HepG2 (cell line): ENCODE measurements around the gene MITF. TPM values are rescaled to one million over a fixed set of nuclear protein-coding genes. Genes with fewer than 3 reads are reported as not detected.

Experiments used
- ATAC-seq: fragments of 200-7000 bp; cut with Tn5 transposase; 3 replicates; pipeline ENCODE4 v1.9.1; 2020; ENCODE audit warnings: mild to moderate bottlenecking, moderate library complexity
- BruUV-seq: library from RNA; stranded (reverse); fragments of 400-500 nt; replicated peaks from 2 replicates; lab custom pipeline; 2021; lab: Mats Ljungman, UMichigan
- CTCF ChIA-PET: fragments of 300-600 bp; formaldehyde crosslinking; extraction: SDS; loops from one replicate; lab custom pipeline; 2021; ENCODE audit warnings: low total read pairs, inconsistent platforms, low intra/inter-chr PET ratio; lab: Yijun Ruan, JAX
- POLR2A ChIA-PET: fragments of 350-600 bp; sonication (Branson Sonifier 250); formaldehyde crosslinking; loops from one replicate; lab custom pipeline; 2020; ENCODE audit warnings: antibody characterized with exemption, inconsistent platforms; lab: Yijun Ruan, JAX
- DNase-seq: peaks from one replicate; pipeline ENCODE4 v3.0.0-alpha.2; 2015; ENCODE audit warnings: low spot score
- FAIRE-seq: peaks from 3 replicates; lab custom pipeline; 2011; peaks lifted over from hg19 to GRCh38; lab: Jason Lieb, UNC
- H2AFZ ChIP-seq: one replicate; pipeline ENCODE4 v1.6.1; 2011; ENCODE audit warnings: low read length, inconsistent platforms
- H3K27ac ChIP-seq: fragments of 300-600 bp; 3 replicates; pipeline ENCODE4 v1.8.0; 2011; ENCODE audit warnings: mixed run types, mild to moderate bottlenecking, mixed read lengths, low read length, inconsistent platforms; ENCODE audit not compliant: insufficient read depth; ENCODE audit errors: extremely low read length
- H3K27me3 ChIP-seq, 2 experiments: fragments of 200-600 bp in 1 of 2; 2 replicates in 1 of 2; 3 replicates in 1 of 2; pipeline versions ENCODE4 v1.6.0 to v1.8.0; 2011; ENCODE audit warnings: low read length in 2 of 2, mild to moderate bottlenecking in 2 of 2, moderate library complexity in 2 of 2, inconsistent platforms in 1 of 2; ENCODE audit not compliant: insufficient read depth in 2 of 2, control insufficient read depth in 1 of 2
- H3K36me3 ChIP-seq, 2 experiments: fragments of 200-600 bp in 1 of 2; replicated peaks in 1 of 2; 2 replicates in 1 of 2; 3 replicates in 1 of 2; pipeline versions ENCODE4 v1.5.1 to v1.8.0; 2011; ENCODE audit warnings: low read length in 2 of 2, inconsistent platforms in 1 of 2; ENCODE audit not compliant: insufficient read depth in 2 of 2, control insufficient read depth in 1 of 2
- H3K4me1 ChIP-seq: 2 replicates; pipeline ENCODE4 v1.5.1; 2012; ENCODE audit warnings: low read length, inconsistent platforms; ENCODE audit not compliant: insufficient read depth
- H3K4me2 ChIP-seq: 2 replicates; pipeline ENCODE4 v1.6.0; 2011; ENCODE audit warnings: low read depth, low read length, inconsistent platforms
- H3K4me3 ChIP-seq, 3 experiments: fragments of 200-600 bp in 1 of 3; sonication (generic), shearing (Covaris generic) in 1 of 3; replicated peaks in 1 of 3; 2 replicates each; pipeline ENCODE4 v1.5.1; 2011 to 2016; ENCODE audit warnings: low read length in 3 of 3, inconsistent platforms in 2 of 3, low read depth in 2 of 3, mild to moderate bottlenecking in 2 of 3, control low read depth in 1 of 3, mixed read lengths in 1 of 3; ENCODE audit not compliant: insufficient read depth in 1 of 3
- H3K79me2 ChIP-seq: one replicate; pipeline ENCODE4 v1.6.1; 2011; ENCODE audit warnings: low read length, inconsistent platforms; ENCODE audit not compliant: insufficient read depth
- H3K9ac ChIP-seq: 2 replicates; pipeline ENCODE4 v1.6.0; 2011; ENCODE audit warnings: mild to moderate bottlenecking, low read depth, low read length, inconsistent platforms; ENCODE audit not compliant: insufficient read depth
- H3K9me3 ChIP-seq: 2 replicates; pipeline ENCODE4 v1.5.1; 2012; ENCODE audit warnings: mild to moderate bottlenecking, low read length
- H4K20me1 ChIP-seq: 2 replicates; pipeline ENCODE4 v1.6.0; 2011; ENCODE audit warnings: inconsistent platforms, mild to moderate bottlenecking, low read length, moderate library complexity; ENCODE audit not compliant: insufficient read depth
- CREM ChIP-seq, 2 experiments: sonication (generic) in 1 of 2; formaldehyde crosslinking in 1 of 2; IDR thresholded peaks; 2 replicates each; pipeline versions ENCODE4 v1.4.0 to v1.6.1; 2016 to 2020; ENCODE audit warnings: antibody characterized with exemption in 1 of 2, mild to moderate bottlenecking in 1 of 2, missing genetic modification reagents in 1 of 2
- ELF3 ChIP-seq: IDR thresholded peaks from 2 replicates; pipeline ENCODE4 v1.6.1; 2016; ENCODE audit warnings: missing genetic modification reagents, missing compliant biosample characterization
- HNF4G ChIP-seq, 2 experiments: sonication (generic) in 1 of 2; formaldehyde crosslinking in 1 of 2; IDR thresholded peaks; 2 replicates each; pipeline versions ENCODE4 v1.4.0 to v1.6.1; 2011 to 2020; ENCODE audit warnings: borderline replicate concordance in 2 of 2, low read depth in 2 of 2, mild to moderate bottlenecking in 2 of 2, low read length in 1 of 2, missing genetic modification reagents in 1 of 2, moderate library complexity in 1 of 2
- MED8 ChIP-seq: sonication (generic); formaldehyde crosslinking; IDR thresholded peaks from 2 replicates; pipeline ENCODE4 v1.8.1; 2023; ENCODE audit warnings: mild to moderate bottlenecking, missing genetic modification reagents; ENCODE audit not compliant: insufficient replicate concordance
- PCBP2 ChIP-seq: fragments of 200-400 bp; formaldehyde crosslinking; optimal IDR thresholded peaks from 2 replicates; pipeline ENCODE3; 2018; ENCODE audit warnings: low read length, low read depth; ENCODE audit not compliant: poor library complexity, severe bottlenecking
- POGZ ChIP-seq: sonication (generic); formaldehyde crosslinking; IDR thresholded peaks from 2 replicates; pipeline ENCODE4 v1.4.0; 2020; ENCODE audit warnings: mild to moderate bottlenecking, missing genetic modification reagents
- POLR2AphosphoS5 ChIP-seq: IDR thresholded peaks from 2 replicates; pipeline ENCODE4 v1.6.1; 2012; ENCODE audit warnings: low read depth, low read length
- PRMT3 ChIP-seq: sonication (generic); formaldehyde crosslinking; IDR thresholded peaks from 2 replicates; pipeline ENCODE4 v1.8.1; 2022; ENCODE audit warnings: low read depth, mild to moderate bottlenecking, moderate library complexity, missing genetic modification reagents, borderline replicate concordance
- SRSF1 ChIP-seq: fragments of 200-400 bp; formaldehyde crosslinking; optimal IDR thresholded peaks from 2 replicates; pipeline ENCODE3; 2017; ENCODE audit warnings: mild to moderate bottlenecking, low read depth, low read length, moderate library complexity
- SYNCRIP ChIP-seq: fragments of 200-400 bp; formaldehyde crosslinking; IDR thresholded peaks from 2 replicates; pipeline ENCODE4 v1.6.1; 2018; ENCODE audit warnings: mild to moderate bottlenecking, low read depth, low read length; ENCODE audit not compliant: insufficient read depth
- ZFP1 ChIP-seq: IDR thresholded peaks from 2 replicates; pipeline ENCODE4 v1.6.1; 2016
- ZNF138 ChIP-seq: sonication (generic); formaldehyde crosslinking; IDR thresholded peaks from 2 replicates; pipeline ENCODE4 v1.5.0; 2020; ENCODE audit warnings: mild to moderate bottlenecking, low read depth, missing genetic modification reagents
- ZNF577 ChIP-seq: sonication (generic); formaldehyde crosslinking; IDR thresholded peaks from 2 replicates; pipeline ENCODE4 v1.4.0; 2020; ENCODE audit warnings: mild to moderate bottlenecking, low read depth, missing genetic modification reagents, borderline replicate concordance
- WGBS: methylation state at CpG from one replicate; pipeline ENCODE4 v1.1.6; 2017; ENCODE audit warnings: low lambda C conversion rate; 5-methylcytosine and 5-hydroxymethylcytosine counted together
- in situ Hi-C: cut with HindIII; loops from 2 replicates; pipeline ENCODE4 v1.10.0; 2017; ENCODE audit warnings: low pct_unique_long_range_greater_than_20kb; ENCODE audit not compliant: extremely low pct_ligation_motif_present
- intact Hi-C: fragments of 100-400 bp; cut with micrococcal nuclease; formaldehyde crosslinking; loops from one replicate; pipeline ENCODE4 v1.10.0; 2022; ENCODE audit not compliant: unreplicated experiment
- polyA plus RNA-seq, 8 experiments: library from polyadenylated mRNA; depleted of rRNA in 3 of 8; stranded (reverse) in 7 of 8; unstranded in 1 of 8; fragments of >200 nt; fragmentation: Illumina TruSeq in 4 of 8; extraction: Trizol in 4 of 8; gene quantifications; 2 replicates each; pipeline versions ENCODE4 v1.2.1 to v1.2.3, GENCODE V29; 2011 to 2016; ENCODE audit warnings: low read depth in 4 of 8, missing spikeins in 1 of 8, mixed read lengths in 1 of 8; ENCODE audit not compliant: insufficient read depth in 1 of 8
- total RNA-seq, 5 experiments: library from RNA; depleted of rRNA; stranded (reverse); fragments of >200 nt; fragmentation: Illumina TruSeq; extraction: Trizol; gene quantifications; 2 replicates each; pipeline ENCODE4 v1.2.3, GENCODE V29; 2016; ENCODE audit warnings: low read depth in 1 of 5
- TF ChIP-seq, protein P1 (sequence below): sonication (generic); formaldehyde crosslinking; IDR thresholded peaks from 2 replicates; pipeline ENCODE4 v1.4.0; 2020; ENCODE audit warnings: missing genetic modification reagents, mild to moderate bottlenecking, borderline replicate concordance

Gene MITF
- total and polyA plus RNA-seq, 2 of the 13 experiments (the other 11 are each of a cell fraction or from before 2014, with no cell fraction given) = 0.12 to 0.38 TPM

DNA sequence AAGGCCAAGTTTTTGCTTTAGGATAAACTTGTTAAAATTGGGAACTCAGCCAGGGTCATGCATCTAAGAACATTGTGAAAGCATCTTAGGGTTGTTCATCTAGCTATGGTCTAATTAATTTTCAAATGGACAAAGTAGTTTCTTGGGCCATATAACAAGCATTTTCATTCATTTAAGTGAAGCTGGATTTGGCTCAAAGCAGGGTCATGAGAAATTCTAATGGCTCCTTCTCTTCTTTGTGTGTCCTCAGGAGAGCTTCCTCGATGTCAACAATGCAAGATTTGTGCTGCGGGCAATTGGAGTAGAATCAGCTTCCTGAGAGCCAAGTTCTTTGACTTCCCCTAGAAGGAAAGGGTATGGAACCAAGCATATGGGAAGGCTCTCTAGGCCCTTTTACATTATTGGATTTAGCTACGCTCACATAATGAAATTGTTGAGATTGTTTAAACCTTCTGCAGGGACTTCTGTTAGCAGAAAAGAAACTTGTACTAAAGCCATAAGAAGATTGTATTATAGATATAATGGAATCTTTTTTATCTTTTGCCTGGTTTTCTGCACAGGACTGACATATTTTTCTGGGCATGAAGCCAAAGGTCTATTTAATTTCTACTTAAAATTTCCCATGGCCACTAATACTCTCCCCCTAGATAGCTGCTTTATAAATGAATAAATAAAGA, 258.5 kb downstream of the MITF start:
- H2AFZ ChIP-seq = no peak overlapping the region
- H3K27ac ChIP-seq = no peak overlapping the region
- TF ChIP-seq ELF3 (CRISPR knock-in tag) = no peak
- TF ChIP-seq ZNF138 (CRISPR knock-in tag) = no peak
- TF ChIP-seq POGZ (CRISPR knock-in tag) = no peak
- TF ChIP-seq CREM (IDR thresholded peaks at IDR 0.05) = no peak
- no peak for TF ChIP-seq CREM (CRISPR knock-in tag; IDR thresholded peaks at IDR 0.05)
- TF ChIP-seq ZFP1 (CRISPR knock-in tag) = no peak
- no peak for TF ChIP-seq SRSF1
- TF ChIP-seq MED8 (CRISPR knock-in tag) = no peak
- H3K9ac ChIP-seq = no peak overlapping the region
- ChIA-PET POLR2A (no interaction called here), CTCF (no interaction called here)
- in situ Hi-C loops (no loop called here), intact Hi-C loops (no loop called here)
- no peak overlapping the region for H3K4me3 ChIP-seq
- BruUV-seq = no TSS peak
- no peaks in the 10 kb centered on the region for H4K20me1 ChIP-seq
- H3K9me3 ChIP-seq = no peaks in the 10 kb centered on the region
- H3K27me3 ChIP-seq = peaks cover 1 to 8% of the 10 kb centered on the region in 2 experiments; a peak in 2 of 5 replicates
- 25% methylated on average over 3 of the region's 3 CpGs for WGBS
- FAIRE-seq = no peak
- no peaks in the 10 kb centered on the region for H3K4me1 ChIP-seq
- ATAC-seq = no peak
- H3K79me2 ChIP-seq = no peaks in the 10 kb centered on the region
- no peak overlapping the region for H3K4me2 ChIP-seq
- no peaks in the 10 kb centered on the region for H3K36me3 ChIP-seq
- DNase-seq = no peak

DNA sequence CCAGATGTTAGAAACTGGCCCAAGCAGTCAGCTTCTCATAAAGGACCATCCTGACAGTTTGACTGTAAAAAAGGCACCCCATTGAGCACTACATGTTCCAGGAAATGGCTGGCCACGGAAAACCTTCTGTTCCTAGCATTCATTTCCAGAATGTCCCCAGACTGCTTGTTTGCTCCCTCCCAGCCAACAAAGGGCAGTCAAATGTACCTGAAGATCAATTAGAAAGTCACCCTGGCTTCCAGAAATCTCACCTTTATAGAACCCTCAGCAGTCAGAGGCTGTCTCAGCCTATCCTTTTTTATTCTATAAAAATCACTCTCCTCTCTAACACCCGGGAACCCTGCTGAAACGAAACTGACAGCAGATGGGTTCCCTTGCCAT, 259.5 kb downstream of the MITF start:
- no peak overlapping the region for H3K4me3 ChIP-seq
- no peak overlapping the region for H3K27ac ChIP-seq
- intact Hi-C loops (no loop called here), in situ Hi-C loops (no loop called here)
- H4K20me1 ChIP-seq = no peaks in the 10 kb centered on the region
- H3K4me1 ChIP-seq = no peaks in the 10 kb centered on the region
- WGBS = 0% methylated on average over 3 of the region's 3 CpGs
- H3K9ac ChIP-seq = no peak overlapping the region
- no peak for DNase-seq
- H3K4me2 ChIP-seq = no peak overlapping the region
- no peaks in the 10 kb centered on the region for H3K79me2 ChIP-seq
- ChIA-PET POLR2A (no interaction called here), CTCF (no interaction called here)
- H3K9me3 ChIP-seq = no peaks in the 10 kb centered on the region
- no peak for ATAC-seq
- no TSS peak for BruUV-seq
- H3K27me3 ChIP-seq = peaks cover 1 to 8% of the 10 kb centered on the region in 2 experiments; a peak in 2 of 5 replicates
- FAIRE-seq = no peak
- no peaks in the 10 kb centered on the region for H3K36me3 ChIP-seq
- no peak overlapping the region for H2AFZ ChIP-seq
- TF ChIP-seq ZNF577 (CRISPR knock-in tag) = no peak
- no peak for TF ChIP-seq HNF4G (IDR thresholded peaks at IDR 0.05; ENCODE audit: borderline replicate concordance, low read depth, low read length)
- TF ChIP-seq HNF4G (CRISPR knock-in tag; IDR thresholded peaks at IDR 0.05; ENCODE audit: borderline replicate concordance, low read depth) = no peak
- TF ChIP-seq, protein P1, sequence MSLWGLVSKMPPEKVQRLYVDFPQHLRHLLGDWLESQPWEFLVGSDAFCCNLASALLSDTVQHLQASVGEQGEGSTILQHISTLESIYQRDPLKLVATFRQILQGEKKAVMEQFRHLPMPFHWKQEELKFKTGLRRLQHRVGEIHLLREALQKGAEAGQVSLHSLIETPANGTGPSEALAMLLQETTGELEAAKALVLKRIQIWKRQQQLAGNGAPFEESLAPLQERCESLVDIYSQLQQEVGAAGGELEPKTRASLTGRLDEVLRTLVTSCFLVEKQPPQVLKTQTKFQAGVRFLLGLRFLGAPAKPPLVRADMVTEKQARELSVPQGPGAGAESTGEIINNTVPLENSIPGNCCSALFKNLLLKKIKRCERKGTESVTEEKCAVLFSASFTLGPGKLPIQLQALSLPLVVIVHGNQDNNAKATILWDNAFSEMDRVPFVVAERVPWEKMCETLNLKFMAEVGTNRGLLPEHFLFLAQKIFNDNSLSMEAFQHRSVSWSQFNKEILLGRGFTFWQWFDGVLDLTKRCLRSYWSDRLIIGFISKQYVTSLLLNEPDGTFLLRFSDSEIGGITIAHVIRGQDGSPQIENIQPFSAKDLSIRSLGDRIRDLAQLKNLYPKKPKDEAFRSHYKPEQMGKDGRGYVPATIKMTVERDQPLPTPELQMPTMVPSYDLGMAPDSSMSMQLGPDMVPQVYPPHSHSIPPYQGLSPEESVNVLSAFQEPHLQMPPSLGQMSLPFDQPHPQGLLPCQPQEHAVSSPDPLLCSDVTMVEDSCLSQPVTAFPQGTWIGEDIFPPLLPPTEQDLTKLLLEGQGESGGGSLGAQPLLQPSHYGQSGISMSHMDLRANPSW (CRISPR knock-in tag) = no peak
- no peak for TF ChIP-seq SYNCRIP
- TF ChIP-seq PCBP2 = no peak
- TF ChIP-seq POLR2AphosphoS5 = no peak
- TF ChIP-seq PRMT3 (CRISPR knock-in tag) = no peak
